Stimulated activated CD8-positive, alpha-beta memory T cell treated with anti-CD3 and anti-CD28 coated beads, Interleukin-4, amount 100 ng/mL, for 48 hours (primary cell): ENCODE results near the gene F7.

ENCODE experiments used
- DNase-seq: peaks from one replicate; pipeline ENCODE4 v3.0.0-alpha.2; 2020

F7 gene

DNA sequence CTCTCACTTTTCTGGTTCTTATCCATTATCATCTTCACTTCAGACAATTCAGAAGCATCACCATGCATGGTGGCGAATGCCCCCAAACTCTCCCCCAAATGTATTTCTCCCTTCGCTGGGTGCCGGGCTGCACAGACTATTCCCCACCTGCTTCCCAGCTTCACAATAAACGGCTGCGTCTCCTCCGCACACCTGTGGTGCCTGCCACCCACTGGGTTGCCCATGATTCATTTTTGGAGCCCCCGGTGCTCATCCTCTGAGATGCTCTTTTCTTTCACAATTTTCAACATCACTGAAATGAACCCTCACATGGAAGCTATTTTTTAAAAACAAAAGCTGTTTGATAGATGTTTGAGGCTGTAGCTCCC, 14.2 kb downstream of the F7 start:
- DNase-seq = no peak

- DNase-seq = no peak
Measured at GRCh38 chr13:113120300-113121182, 14.9 kb downstream of the F7 start.

- no peak for DNase-seq
Measured at GRCh38 chr13:113121183-113121927, 15.8 kb downstream of the F7 start.

DNA sequence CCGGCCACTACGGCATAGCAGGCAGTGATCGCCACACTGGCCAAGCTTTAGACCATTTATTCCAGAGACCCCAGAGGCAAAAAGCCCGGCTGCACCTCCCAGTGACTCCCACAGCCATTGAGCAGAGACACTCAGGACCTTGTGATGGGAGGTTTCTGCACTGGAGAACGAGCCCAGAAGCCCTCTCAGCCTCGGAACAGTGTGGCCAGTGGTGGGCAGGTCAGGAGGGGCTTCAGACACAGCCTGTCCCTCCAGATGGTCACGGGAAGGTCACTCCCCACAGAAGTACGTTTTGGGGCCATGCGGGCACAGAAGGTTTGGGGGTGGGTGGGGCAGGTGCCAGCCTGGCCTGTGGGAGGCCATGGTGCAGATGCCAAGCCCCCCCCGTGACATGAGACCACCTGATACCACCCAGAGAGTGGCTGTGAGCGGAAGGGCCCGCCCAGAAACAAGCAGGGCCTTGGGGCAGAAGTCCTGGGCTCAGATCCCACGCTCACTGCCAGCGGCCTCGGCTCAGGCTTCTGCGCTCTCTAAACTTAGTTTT, 16.4 kb downstream of the F7 start:
- DNase-seq = no peak

DNA sequence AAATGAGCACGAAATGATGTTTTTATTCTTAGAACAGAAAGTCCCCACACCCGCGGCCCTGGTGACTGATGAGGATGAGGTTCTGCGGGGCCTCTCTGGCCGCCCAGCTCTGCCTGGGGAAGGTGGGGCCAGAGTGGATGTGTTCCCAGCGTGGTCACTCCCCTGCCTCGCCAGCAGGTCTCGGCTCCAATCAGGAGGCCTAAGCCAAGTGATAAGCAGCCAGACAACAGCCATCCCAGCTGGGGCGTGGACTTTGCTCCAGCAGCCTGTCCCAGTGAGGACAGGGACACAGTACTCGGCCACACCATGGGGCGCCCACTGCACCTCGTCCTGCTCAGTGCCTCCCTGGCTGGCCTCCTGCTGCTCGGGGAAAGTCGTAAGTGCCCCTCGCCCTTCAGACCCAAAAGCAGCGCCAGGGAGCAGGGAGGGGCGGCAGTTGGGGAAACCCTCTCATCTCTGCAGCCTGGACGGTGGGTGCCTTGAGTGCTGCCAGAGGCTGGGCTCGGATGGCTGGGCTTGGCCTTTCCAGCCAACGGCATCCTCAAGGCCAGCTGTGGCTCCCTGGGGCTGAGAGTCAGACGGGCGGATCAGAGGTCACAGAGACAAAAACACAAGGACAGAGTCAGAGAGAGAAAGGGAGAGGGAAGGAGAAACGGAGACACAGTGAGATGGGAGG, 17.1 kb downstream of the F7 start, which contains the start of gene F10:
TSS of gene F10 (plus strand) at position 250 of the 676 bp plus-strand sequence. CDS start at position 307, 57 bp downstream.
- DNase-seq = no peak

DNA sequence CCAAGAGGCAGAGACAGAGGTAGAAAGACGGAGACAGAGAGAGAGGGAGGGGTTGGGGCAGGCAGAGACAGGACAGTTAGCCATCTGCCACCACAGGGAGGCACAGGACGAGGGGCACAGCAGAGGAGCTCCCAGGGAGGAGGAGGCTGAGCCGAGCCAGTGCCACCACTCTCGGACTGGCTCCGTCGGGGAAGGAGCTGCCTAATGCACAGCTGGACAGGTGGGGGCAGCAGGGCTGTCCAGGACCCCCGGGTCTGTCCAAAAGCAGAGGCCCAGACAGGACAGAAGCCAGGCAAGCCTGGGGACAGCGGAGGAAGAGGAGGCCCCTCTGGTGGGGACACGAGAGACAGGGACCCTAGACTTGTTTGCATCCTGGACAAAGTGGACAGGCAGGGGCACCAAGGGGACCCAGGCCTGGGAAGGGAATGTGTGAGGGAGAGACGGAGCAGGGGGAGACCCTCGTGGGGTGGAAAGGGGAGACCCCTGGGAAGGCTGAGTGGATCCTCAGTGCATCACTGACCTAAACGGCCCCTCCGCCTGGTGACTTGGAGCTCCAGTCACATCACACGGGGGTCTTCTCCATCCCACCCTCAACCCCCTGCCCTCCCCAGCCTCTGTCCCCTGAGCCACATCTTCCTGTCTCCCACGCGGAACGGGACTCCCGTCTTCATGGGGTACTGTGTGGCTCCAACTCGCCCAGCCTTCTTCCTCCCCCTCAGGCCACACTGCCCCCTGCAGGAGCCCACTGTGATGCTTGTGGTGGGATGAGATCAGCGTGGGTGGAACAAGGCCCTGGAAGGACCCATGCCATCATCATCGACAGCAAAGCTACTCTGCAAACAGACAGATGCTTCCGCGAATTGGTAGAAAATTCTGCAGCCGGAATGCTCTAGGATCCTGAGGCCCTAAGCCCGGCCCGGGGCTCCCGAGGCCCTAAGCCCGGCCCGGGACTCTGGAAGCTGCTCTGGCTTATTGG, 17.9 kb downstream of the F7 start:
- DNase-seq = peak; percentile 43

- DNase-seq = no peak
Measured at GRCh38 chr13:113124211-113124970, 18.8 kb downstream of the F7 start.

GRCh38 chr13:113125506-113126264, 20.1 kb downstream of the F7 start:
- no peak for DNase-seq

DNA sequence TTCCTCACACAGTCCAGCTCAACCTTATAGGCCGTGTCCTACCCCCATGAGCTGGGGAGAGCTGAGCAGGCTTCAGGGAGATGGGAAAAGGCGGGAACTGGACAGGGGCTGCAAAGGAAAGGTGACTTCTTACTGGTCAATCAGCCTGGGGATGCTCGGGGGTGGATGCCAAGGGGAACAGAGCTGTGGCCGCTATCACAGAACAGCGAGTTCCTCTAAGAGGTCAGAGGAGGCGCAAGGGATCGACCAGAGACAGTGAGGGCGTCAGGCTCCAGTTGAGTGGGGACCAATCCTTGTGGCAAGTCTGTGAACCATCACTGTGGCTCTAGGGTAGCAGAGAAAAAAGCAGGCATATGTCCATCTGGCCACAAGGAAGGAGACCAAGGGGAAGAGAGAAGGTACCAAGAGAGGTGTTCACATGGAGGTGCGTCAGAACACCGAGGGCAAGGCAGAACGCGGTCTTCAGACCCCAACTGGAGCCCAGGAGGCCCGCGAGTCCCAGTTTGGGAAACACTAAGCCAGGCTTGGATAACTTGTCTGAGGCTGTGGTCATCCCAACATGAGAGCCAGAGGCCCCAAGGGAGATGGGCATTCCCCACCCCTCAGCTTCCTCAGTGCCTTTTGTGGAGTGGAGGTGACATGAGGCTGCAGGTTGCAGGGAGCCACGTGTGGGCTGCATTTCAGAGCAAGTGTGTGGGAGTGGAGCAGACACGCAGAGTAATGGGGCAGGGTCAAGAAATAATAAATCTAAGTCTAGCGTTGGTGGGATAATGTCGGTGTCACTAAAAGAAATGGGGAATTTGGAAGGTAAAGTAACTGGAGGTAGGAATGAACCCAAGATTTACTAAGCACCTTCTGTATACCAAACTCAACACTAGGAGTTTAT, 20.9 kb downstream of the F7 start:
- DNase-seq = no peak

DNA sequence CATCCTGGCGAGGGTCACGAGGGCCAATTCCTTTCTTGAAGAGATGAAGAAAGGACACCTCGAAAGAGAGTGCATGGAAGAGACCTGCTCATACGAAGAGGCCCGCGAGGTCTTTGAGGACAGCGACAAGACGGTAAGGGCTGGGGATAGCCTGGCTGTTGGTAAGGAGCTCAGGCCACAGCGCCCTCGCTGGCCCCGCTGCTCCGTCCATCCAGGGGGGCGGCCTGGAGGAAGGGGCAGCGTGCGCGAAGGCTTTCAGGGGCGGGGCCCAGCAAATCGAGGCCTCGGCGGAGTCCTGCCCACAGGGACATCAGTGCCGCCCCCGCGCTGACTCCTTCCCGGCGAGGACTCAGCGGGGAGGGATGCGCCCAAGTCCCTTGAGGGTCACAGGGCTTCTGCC, 23.9 kb downstream of the F7 start:
- no peak for DNase-seq

DNA sequence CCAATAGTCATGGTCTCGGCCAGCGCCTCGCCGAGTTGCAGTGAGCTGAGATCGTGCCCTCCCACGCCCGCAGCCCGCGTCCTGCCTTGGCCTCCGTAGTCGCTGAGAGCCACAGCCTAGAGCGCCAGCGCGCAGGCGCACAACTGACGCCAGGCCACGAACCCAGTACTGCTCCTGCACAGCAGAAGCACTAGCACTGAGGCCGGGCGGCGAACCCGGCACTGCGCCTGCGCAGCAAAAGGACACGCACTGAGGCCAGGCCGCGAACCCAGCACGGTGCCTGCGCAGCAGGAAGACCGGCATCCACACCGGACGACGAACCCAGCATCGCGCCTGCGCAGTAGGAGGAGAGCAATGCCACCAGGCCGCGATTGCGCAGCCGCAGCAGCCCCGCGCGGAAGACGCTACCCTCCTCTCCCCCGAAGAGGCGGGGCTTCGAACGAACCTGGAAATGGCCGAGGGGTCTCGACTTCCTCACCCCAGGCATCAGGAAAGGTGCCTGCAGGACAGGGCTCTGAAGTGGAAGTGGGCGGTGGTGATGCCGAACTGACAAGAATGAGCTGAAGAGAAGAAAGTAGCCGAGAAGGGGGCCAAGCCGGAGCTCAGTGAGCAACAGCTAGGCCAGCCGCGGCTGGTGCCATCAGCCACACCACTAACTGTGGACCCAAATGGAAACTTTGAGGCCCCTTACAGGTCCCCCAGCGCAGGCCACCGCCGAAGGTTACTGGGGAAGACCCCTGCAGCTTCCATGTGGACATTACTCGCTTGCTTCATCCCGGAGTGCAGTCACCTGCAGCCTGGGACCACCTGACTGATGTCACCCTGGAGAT, 24.5 kb downstream of the F7 start:
- peak; percentile 56 for DNase-seq

GRCh38 chr13:113135281-113135760, 29.7 kb downstream of the F7 start:
- DNase-seq = no peak

DNA sequence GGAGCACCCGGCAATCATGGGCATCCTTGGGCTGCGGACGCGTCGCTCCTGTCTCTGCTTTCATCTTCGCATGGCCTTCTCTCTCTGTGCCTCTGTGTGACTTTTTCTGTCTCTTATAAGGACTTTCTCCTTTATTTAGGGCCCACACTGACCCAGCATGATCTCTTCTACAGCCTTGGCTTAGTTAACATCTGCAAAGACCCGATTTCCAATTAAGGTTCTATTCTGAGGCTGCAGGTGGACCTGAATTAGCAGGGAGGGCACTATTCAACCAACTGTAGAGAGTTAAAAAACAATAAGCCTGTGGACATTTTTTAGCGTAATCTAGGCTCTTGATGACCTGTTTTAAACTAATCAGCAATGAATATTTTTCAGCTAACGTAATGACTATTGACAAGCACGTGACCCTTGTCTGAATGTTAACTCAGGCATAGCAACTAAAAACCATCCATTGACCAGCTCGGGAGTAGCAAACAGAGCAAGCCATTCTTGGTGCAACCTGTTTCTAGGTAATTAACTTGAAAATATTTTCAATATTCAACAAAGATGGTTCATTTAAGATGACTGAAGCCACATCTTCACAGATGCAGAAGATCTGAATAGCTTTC, 32.2 kb downstream of the F7 start:
- no peak for DNase-seq

GRCh38 chr13:113138792-113139551, 33.4 kb downstream of the F7 start:
- DNase-seq = no peak

- DNase-seq = no peak
Measured at GRCh38 chr13:113139577-113139976, 34.0 kb downstream of the F7 start.

DNA sequence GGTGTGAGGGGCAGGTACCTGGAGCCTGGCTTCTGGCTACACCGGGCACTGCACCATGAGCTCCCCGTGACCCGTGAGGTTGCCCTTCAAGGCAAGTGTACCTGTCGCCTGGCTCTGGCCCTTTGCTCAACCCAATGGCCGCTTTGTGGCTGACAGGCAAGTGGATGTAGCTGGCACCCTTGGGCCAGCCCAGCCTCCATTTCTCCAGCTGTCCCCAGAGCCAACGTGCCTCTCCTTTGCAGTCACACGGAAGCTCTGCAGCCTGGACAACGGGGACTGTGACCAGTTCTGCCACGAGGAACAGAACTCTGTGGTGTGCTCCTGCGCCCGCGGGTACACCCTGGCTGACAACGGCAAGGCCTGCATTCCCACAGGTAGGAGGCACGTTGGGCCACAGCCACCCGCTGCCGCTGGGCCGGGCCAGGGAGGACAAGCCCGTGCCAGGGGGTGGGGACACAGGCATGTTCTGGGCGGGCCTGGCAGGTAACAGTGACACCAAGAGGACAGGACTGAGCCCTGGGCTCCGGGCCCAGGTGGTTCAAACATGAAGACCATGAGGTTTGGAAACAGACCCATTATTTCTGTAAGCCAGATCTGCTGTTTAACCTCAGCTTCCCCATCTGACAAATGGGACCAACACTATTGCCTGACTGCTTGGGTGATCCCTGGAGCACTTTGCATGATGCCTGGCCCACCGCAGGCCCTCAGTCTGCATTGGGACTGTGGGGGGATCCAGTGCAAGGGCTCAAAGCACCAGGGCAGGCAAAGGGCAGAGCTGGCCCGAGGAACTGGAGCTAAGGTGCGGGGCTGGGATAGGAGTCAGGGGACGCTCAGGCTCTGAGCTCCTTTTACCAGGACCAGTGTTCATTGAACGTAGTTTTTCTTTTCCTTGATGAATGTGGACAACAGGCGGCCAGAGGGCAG, 35.3 kb downstream of the F7 start:
- no peak for DNase-seq
